ENCODE results near the gene MTMR10.

DNA sequence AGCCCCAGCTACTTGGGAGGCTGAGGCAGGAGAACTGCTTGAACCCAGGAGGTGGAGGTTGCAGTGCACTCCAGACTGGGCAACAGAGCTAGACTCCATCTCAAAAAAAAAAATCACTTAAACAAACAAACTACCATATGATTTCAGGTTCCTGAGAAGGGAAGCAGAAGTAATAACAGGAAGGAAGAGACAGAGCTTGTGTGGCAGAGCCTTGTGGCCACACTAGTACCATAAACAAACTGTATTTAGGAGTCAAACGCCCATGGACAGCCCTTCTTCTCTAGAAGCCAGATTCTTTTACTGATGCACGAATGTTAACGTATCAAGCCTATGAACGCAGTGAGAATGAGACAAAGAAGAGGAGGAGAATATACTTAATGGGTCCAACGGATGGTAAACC, 12.0 kb downstream of the MTMR10 start:
- TF ChIP-seq CTCF (IDR thresholded peaks at IDR 0.05) (no peak), MYC (IDR thresholded peaks at IDR 0.05; ENCODE audit: borderline replicate concordance, low read length) (no peak), ZFP36 (IDR thresholded peaks at IDR 0.05; ENCODE audit: borderline replicate concordance, partially characterized antibody) (no peak), JUN (IDR thresholded peaks at IDR 0.05) (no peak), RFX5 (IDR thresholded peaks at IDR 0.05) (no peak), KDM1A (IDR thresholded peaks at IDR 0.05; ENCODE audit: low read depth) (no peak), CEBPB (IDR thresholded peaks at IDR 0.05) (no peak), RCOR1 (IDR thresholded peaks at IDR 0.05; ENCODE audit: low read depth, low read length) (no peak), POLR2A (IDR thresholded peaks at IDR 0.05; ENCODE audit: low read length) (no peak), BHLHE40 (IDR thresholded peaks at IDR 0.05; ENCODE audit: low read depth, low read length) (no peak), KDM5A (IDR thresholded peaks at IDR 0.05) (no peak), BCL3 (IDR thresholded peaks at IDR 0.05) (no peak)
- TF ChIP-seq, protein P1, sequence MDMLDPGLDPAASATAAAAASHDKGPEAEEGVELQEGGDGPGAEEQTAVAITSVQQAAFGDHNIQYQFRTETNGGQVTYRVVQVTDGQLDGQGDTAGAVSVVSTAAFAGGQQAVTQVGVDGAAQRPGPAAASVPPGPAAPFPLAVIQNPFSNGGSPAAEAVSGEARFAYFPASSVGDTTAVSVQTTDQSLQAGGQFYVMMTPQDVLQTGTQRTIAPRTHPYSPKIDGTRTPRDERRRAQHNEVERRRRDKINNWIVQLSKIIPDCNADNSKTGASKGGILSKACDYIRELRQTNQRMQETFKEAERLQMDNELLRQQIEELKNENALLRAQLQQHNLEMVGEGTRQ (IDR thresholded peaks at IDR 0.05), result no peak

Data from A549 (cell line).